ENCODE results near the gene CENPT. TPM values are rescaled to one million over a fixed set of nuclear protein-coding genes. Genes with fewer than 3 reads are reported as not detected.

The CENPT gene
- total RNA-seq, 6 donors from 2014 or later: 30.6 to 201 (median 50.6) TPM

- Histone ChIP-seq H3K4me1 (peaks cover 0 to 43% (median 22%) of the 10 kb centered on the region in 4 donors), H3K27me3 (no peaks in the 10 kb centered on the region), H3K27ac (no peak overlapping the region), H3K9me3 (no peaks in the 10 kb centered on the region), H3K4me3 (no peak overlapping the region), H3K36me3 (no peaks in the 10 kb centered on the region)
- 78 to 89% methylated on average over 11 to 12 of the region's 12 CpGs for WGBS, 2 donors
- TF ChIP-seq POLR2AphosphoS5 (IDR thresholded peaks at IDR 0.05): no peak
- TF ChIP-seq POLR2A (IDR thresholded peaks at IDR 0.05): no peak
- TF ChIP-seq CTCF (IDR thresholded peaks at IDR 0.05): no peak
- no peak for ATAC-seq (ENCODE audit: low FRiP score in 2 of 2)
- DNase-seq: no peak
Measured at GRCh38 chr16:67782567-67783352, 64.7 kb downstream of the CENPT start.

- ATAC-seq (ENCODE audit: low FRiP score in 2 of 2): no peak
- Histone ChIP-seq H3K9me3 (no peaks in the 10 kb centered on the region), H3K27ac (no peak overlapping the region), H3K4me1 (peaks cover 0 to 43% (median 22%) of the 10 kb centered on the region in 4 donors), H3K36me3 (no peaks in the 10 kb centered on the region), H3K27me3 (no peaks in the 10 kb centered on the region), H3K4me3 (no peak overlapping the region)
- TF ChIP-seq POLR2AphosphoS5 (IDR thresholded peaks at IDR 0.05) (no peak), CTCF (IDR thresholded peaks at IDR 0.05) (no peak), POLR2A (IDR thresholded peaks at IDR 0.05) (no peak), EP300 (IDR thresholded peaks at IDR 0.05) (no peak)
- no peak for DNase-seq
- 41 to 59% methylated on average over 4 to 5 of the region's 5 CpGs for WGBS, 2 donors
Measured at GRCh38 chr16:67781565-67781921, 66.0 kb downstream of the CENPT start.

- Histone ChIP-seq H3K27ac (no peak overlapping the region), H3K4me3 (no peak overlapping the region), H3K27me3 (no peaks in the 10 kb centered on the region), H3K9me3 (no peaks in the 10 kb centered on the region), H3K36me3 (no peaks in the 10 kb centered on the region), H3K4me1 (peaks cover 0 to 43% (median 22%) of the 10 kb centered on the region in 4 donors)
- no peak for DNase-seq
- WGBS, 2 donors: 86 to 89% methylated on average over 6 to 7 of the region's 7 CpGs
- no peak for ATAC-seq (ENCODE audit: low FRiP score in 2 of 2)
- TF ChIP-seq POLR2A (IDR thresholded peaks at IDR 0.05): no peak
- no peak for TF ChIP-seq EP300 (IDR thresholded peaks at IDR 0.05)
- TF ChIP-seq CTCF (IDR thresholded peaks at IDR 0.05): no peak
- TF ChIP-seq POLR2AphosphoS5 (IDR thresholded peaks at IDR 0.05): no peak
Measured at GRCh38 chr16:67780847-67781564, 66.5 kb downstream of the CENPT start.

GRCh38 chr16:67779256-67780014 lies 68.1 kb downstream of the CENPT start:
- no peaks in the 10 kb centered on the region for H3K9me3 ChIP-seq
- H3K4me3 ChIP-seq: no peak overlapping the region
- no peaks in the 10 kb centered on the region for H3K36me3 ChIP-seq
- 60 to 65% methylated on average over 5 of the region's 5 CpGs for WGBS, 2 donors
- H3K27ac ChIP-seq: no peak overlapping the region
- DNase-seq (no peak), ATAC-seq (ENCODE audit: low FRiP score in 2 of 2) (no peak)
- H3K4me1 ChIP-seq: peaks cover 0 to 43% (median 22%) of the 10 kb centered on the region in 4 donors
- no peak for TF ChIP-seq POLR2A (IDR thresholded peaks at IDR 0.05)
- H3K27me3 ChIP-seq: no peaks in the 10 kb centered on the region

Small RNA genes within 50 kb of the gene (small RNA-seq; reads per million reads assigned to genes)
- gene AC040162.2 (0 reads per million in 4 donors), gene NRN1L (0 to 0.43 (median 0) reads per million in 4 donors)

Other genes starting within 250 kb of the CENPT start
- gene CARMIL2, start 202.5 kb downstream of the CENPT start, total RNA-seq: 10 to 100 TPM in 1 of 6 donors, 1 to 10 TPM in 5; 1.8 to 55.5 (median 4.0) TPM
- gene ACD, start 187.4 kb downstream of the CENPT start, total RNA-seq: 10 to 100 TPM; 15.8 to 25.1 (median 18.8) TPM
- 1 to 10 TPM; 2.1 to 9.3 (median 6.6) TPM for gene PARD6A, start 186.7 kb downstream of the CENPT start, total RNA-seq
- gene ENKD1, start 180.9 kb downstream of the CENPT start, total RNA-seq: 10 to 100 TPM; 18.2 to 50.3 (median 28.5) TPM
- 10 to 100 TPM in 1 of 6 donors, 1 to 10 TPM in 5; 1.2 to 22.0 (median 5.2) TPM for gene C16orf86, start 180.9 kb downstream of the CENPT start, total RNA-seq
- gene GFOD2, start 128.4 kb downstream of the CENPT start, total RNA-seq: 10 to 100 TPM; 14.3 to 21.0 (median 17.0) TPM
- gene RANBP10, start 41.1 kb downstream of the CENPT start, total RNA-seq: 10 to 100 TPM in 5 of 6 donors, 1 to 10 TPM in 1; 6.5 to 50.3 (median 17.0) TPM
- gene TSNAXIP1, start 40.8 kb downstream of the CENPT start, total RNA-seq: 10 to 100 TPM in 1 of 6 donors, 1 to 10 TPM in 4, under 1 TPM in 1; 0.66 to 13.1 (median 4.4) TPM
- gene THAP11, start 5.4 kb downstream of the CENPT start, total RNA-seq: 10 to 100 TPM; 28.3 to 66.3 (median 34.3) TPM
- 100 to 1,000 TPM in 2 of 6 donors, 10 to 100 TPM in 4; 50.2 to 203 (median 78.3) TPM for gene NUTF2, start 760 bp downstream of the CENPT start, total RNA-seq
- gene EDC4, start 25.4 kb upstream of the CENPT start, total RNA-seq: 100 to 1,000 TPM in 1 of 6 donors, 10 to 100 TPM in 5; 41.6 to 101 (median 65.0) TPM
- 1 to 10 TPM in 5 of 6 donors, not detected in 1; 1.6 to 4.2 (median 2.3) TPM for gene NRN1L, start 37.2 kb upstream of the CENPT start, total RNA-seq
- gene PSKH1, start 45.6 kb upstream of the CENPT start, total RNA-seq: 10 to 100 TPM; 21.9 to 36.5 (median 31.5) TPM
- 1 to 10 TPM; 1.6 to 4.2 (median 2.4) TPM for gene CTRL, start 84.2 kb upstream of the CENPT start, total RNA-seq
- gene PSMB10, start 89.2 kb upstream of the CENPT start, total RNA-seq: 100 to 1,000 TPM in 1 of 6 donors, 10 to 100 TPM in 5; 48.2 to 106 (median 60.6) TPM
- gene LCAT, start 96.4 kb upstream of the CENPT start, total RNA-seq: 100 to 1,000 TPM in 1 of 6 donors, 10 to 100 TPM in 5; 21.9 to 117 (median 26.1) TPM
- 100 to 1,000 TPM in 3 of 6 donors, 10 to 100 TPM in 3; 54.6 to 276 (median 98.3) TPM for gene SLC12A4, start 120.9 kb upstream of the CENPT start, total RNA-seq
- 1 to 10 TPM in 1 of 6 donors, under 1 TPM in 3, not detected in 2; 0.15 to 1.0 (median 0.30) TPM for gene DPEP3, start 132.8 kb upstream of the CENPT start, total RNA-seq
- gene DPEP2, start 151.8 kb upstream of the CENPT start, total RNA-seq: 10 to 100 TPM in 5 of 6 donors, 1 to 10 TPM in 1; 7.1 to 56.6 (median 23.0) TPM
- not detected for gene DPEP2NB, start 168.2 kb upstream of the CENPT start, total RNA-seq
- gene DDX28, start 175.5 kb upstream of the CENPT start, total RNA-seq: 10 to 100 TPM in 4 of 6 donors, 1 to 10 TPM in 2; 4.4 to 13.2 (median 12.1) TPM
- gene DUS2, start 175.6 kb upstream of the CENPT start, total RNA-seq: 10 to 100 TPM; 12.7 to 28.3 (median 16.8) TPM
- gene NFATC3, start 237.7 kb upstream of the CENPT start, total RNA-seq: 10 to 100 TPM; 49.1 to 95.3 (median 68.0) TPM

Measured in upper lobe of left lung (tissue), 6 donors.